ENCODE results near the gene LMF1.

LMF1 gene

GRCh38 chr16:924063-924462, 46.7 kb downstream of the LMF1 start:
- no peak for DNase-seq

GRCh38 chr16:923184-923583, 47.6 kb downstream of the LMF1 start:
- DNase-seq: no peak

GRCh38 chr16:922051-922450, 48.7 kb downstream of the LMF1 start:
- DNase-seq: no peak

GRCh38 chr16:921321-921905, 49.4 kb downstream of the LMF1 start:
- peak; percentile 9 for DNase-seq

GRCh38 chr16:920717-921116, 50.1 kb downstream of the LMF1 start:
- DNase-seq: peak; percentile 31

GRCh38 chr16:920051-920681, 50.6 kb downstream of the LMF1 start:
- no peak for DNase-seq

- DNase-seq: no peak
These were observed 51.1 kb downstream of the LMF1 start for GRCh38 chr16:919658-920050.

- DNase-seq: no peak
These were observed 51.8 kb downstream of the LMF1 start for GRCh38 chr16:918741-919657.

- DNase-seq: no peak
These were observed 52.7 kb downstream of the LMF1 start for GRCh38 chr16:918068-918467.

- DNase-seq: no peak
These were observed 53.2 kb downstream of the LMF1 start for GRCh38 chr16:917591-918061.

- DNase-seq: no peak
These were observed 54.6 kb downstream of the LMF1 start for GRCh38 chr16:916035-916799.

- DNase-seq: no peak
These were observed 55.2 kb downstream of the LMF1 start for GRCh38 chr16:915546-915945.

GRCh38 chr16:914440-914839, 56.3 kb downstream of the LMF1 start:
- no peak for DNase-seq

- DNase-seq: no peak
These were observed 56.9 kb downstream of the LMF1 start for GRCh38 chr16:913817-914439.

- DNase-seq: peak; percentile 88
These were observed 57.8 kb downstream of the LMF1 start for GRCh38 chr16:912684-913613.

GRCh38 chr16:912322-912683, 58.5 kb downstream of the LMF1 start:
- DNase-seq: no peak

- DNase-seq: no peak
These were observed 59.0 kb downstream of the LMF1 start for GRCh38 chr16:911604-912321.

- DNase-seq: no peak
These were observed 59.7 kb downstream of the LMF1 start for GRCh38 chr16:911101-911500.

GRCh38 chr16:910181-910580, 60.6 kb downstream of the LMF1 start:
- no peak for DNase-seq

- no peak for DNase-seq
These were observed 61.3 kb downstream of the LMF1 start for GRCh38 chr16:909281-910000.

All from midbrain (tissue), 1 donor.